Activated CD4-positive, alpha-beta memory T cell treated with anti-CD3 and anti-CD28 coated beads for 36 hours (primary cell): ENCODE measurements around the gene ASCC3. TPM values are rescaled to one million over a fixed set of nuclear protein-coding genes. Genes with fewer than 3 reads are reported as not detected.
A peak's percentile ranks its signal among the peaks of the same experiment; 100 is the strongest.
"Not testable (repeated sequence)": the region's sequence is repeated elsewhere in the genome, so short reads cannot be mapped to it uniquely, and the experiment has no call there.

Experiments used
- CTCF ChIA-PET: fragments of 350-600 bp; sonication (Branson Sonifier 250); formaldehyde crosslinking; loops from one replicate; lab custom pipeline; 2021; ENCODE audit warnings: antibody characterized with exemption, inconsistent platforms; lab: Charles Lee
- POLR2A ChIA-PET: fragments of 350-600 bp; sonication (Branson Sonifier 250); formaldehyde crosslinking; loops from one replicate; lab custom pipeline; 2021; ENCODE audit warnings: antibody characterized with exemption; lab: Charles Lee
- DNase-seq: peaks from one replicate; pipeline ENCODE4 v3.0.0-alpha.2; 2020
- H3K27ac Mint-ChIP-seq: one replicate; pipeline ENCODE4 v1.8.0; 2021; ENCODE audit warnings: mixed read lengths
- H3K27me3 Mint-ChIP-seq: one replicate; pipeline ENCODE4 v1.8.0; 2021; ENCODE audit warnings: mixed read lengths
- H3K36me3 Mint-ChIP-seq: one replicate; pipeline ENCODE4 v1.8.0; 2021; ENCODE audit warnings: mixed read lengths
- H3K4me1 Mint-ChIP-seq: one replicate; pipeline ENCODE4 v1.8.0; 2021; ENCODE audit warnings: low read depth, mixed read lengths
- H3K4me3 Mint-ChIP-seq: one replicate; pipeline ENCODE4 v1.8.0; 2021; ENCODE audit warnings: mild to moderate bottlenecking, mixed read lengths
- H3K9me3 Mint-ChIP-seq: one replicate; pipeline ENCODE4 v1.8.0; 2021; ENCODE audit warnings: mixed read lengths
- intact Hi-C: fragments of 100-400 bp; cut with micrococcal nuclease; formaldehyde crosslinking; loops from one replicate; pipeline ENCODE4 v1.15.1; 2023
- total RNA-seq, 2 experiments: library from RNA; stranded (reverse); gene quantifications; one replicate each; pipeline ENCODE4 v1.2.3, GENCODE V29; 2021

ASCC3 gene
- total RNA-seq, 2 experiments from 2014 or later, result 51.2 to 52.9 TPM

DNA sequence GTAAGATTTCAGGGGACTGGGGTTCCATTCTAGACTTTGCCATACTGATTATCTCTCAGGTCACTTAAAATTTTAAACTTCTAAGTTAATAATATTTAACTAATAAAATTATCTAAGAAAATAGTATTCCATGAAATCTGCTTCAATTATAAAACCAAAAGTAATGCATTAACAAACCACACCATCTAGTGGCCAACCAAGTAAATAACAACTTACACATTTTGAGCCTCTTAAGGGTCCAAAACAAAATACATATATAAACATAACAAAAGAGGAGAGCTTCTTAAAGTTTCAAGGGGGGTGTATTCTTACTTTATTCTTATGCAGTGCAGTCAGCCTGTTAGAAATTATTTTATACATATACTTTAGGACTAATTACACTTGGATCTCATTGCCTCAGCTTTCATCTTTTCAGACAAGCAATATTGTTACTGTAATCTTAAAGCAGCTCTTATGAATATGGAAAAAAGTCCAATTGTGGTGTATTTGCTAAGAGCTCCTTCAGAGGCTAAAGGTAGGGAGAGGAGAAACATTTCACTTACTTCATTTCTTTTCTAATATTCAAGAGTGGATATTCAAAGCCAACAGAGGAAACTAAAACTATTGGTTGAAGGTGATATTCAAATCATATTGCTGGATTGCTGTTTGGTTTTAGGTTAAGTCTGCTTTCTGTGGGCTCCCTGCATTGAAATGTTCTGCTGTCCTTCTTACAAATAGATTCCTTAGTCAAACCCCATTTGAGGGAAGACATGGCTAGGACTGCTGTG, 216.7 kb downstream of the ASCC3 start:
- H3K4me1 Mint-ChIP-seq, result peaks cover 10% of the 10 kb centered on the region
- peaks cover 7% of the 10 kb centered on the region for H3K36me3 Mint-ChIP-seq
- POLR2A ChIA-PET, result no interaction called here
- no peaks in the 10 kb centered on the region for H3K27me3 Mint-ChIP-seq
- H3K4me3 Mint-ChIP-seq, result no peak overlapping the region
- CTCF ChIA-PET, result interaction anchor here (0.6 to 2.4 kb wide), 11 partner anchors 8 to 797 kb away, joined by 3 to 9 read pairs (median 4); no protein-coding TSS in a partner anchor
- intact Hi-C loops, result loop anchor here (5.0 to 10.0 kb wide), 4 partner anchors 190 to 660 kb away; partner anchors contain the start of gene ASCC3
- no peaks in the 10 kb centered on the region for H3K9me3 Mint-ChIP-seq
- DNase-seq, result no peak
- peak overlapping the region; percentile 43 for H3K27ac Mint-ChIP-seq

DNA sequence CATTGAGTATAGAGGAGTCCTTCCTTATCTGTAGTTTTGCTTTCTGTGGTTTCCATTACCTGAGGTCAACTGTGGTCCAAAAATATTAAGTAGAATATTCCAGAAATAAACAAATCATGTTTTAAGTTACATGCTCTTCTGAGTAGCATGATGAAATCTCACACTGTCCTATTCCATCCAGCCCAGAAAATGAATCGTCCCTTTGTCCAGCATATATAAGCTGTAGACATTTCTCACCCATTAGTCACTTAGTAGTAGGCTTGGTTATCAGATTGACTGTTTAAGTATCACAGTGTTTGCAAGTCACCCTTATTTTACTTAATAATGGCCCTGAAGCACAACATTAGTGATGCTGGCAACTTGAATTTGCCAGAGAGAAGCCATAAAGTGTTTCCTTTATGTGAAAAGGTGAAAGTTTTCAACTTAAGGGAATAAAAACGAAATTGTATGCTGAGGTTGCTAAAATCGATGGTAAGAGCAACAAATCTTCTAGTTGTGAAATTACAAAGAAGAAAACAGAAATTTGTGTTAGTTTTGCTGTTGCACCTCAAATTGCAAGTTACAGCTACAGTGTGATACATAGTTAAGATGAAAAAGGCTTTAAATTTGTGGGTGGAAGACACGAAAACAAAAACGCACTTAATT, 217.8 kb downstream of the ASCC3 start:
- peaks cover 10% of the 10 kb centered on the region for H3K4me1 Mint-ChIP-seq
- no peak overlapping the region for H3K4me3 Mint-ChIP-seq
- CTCF ChIA-PET, result interaction anchor here (0.8 to 2.4 kb wide), 7 partner anchors 9 to 796 kb away, joined by 3 to 9 read pairs (median 5); no protein-coding TSS in a partner anchor
- intact Hi-C loops, result loop anchor here (5.0 to 10.0 kb wide), 4 partner anchors 189 to 659 kb away; partner anchors contain the start of gene ASCC3
- no peak for DNase-seq
- H3K27me3 Mint-ChIP-seq, result no peaks in the 10 kb centered on the region
- H3K9me3 Mint-ChIP-seq, result no peaks in the 10 kb centered on the region
- no peak overlapping the region for H3K27ac Mint-ChIP-seq
- peaks cover 7% of the 10 kb centered on the region for H3K36me3 Mint-ChIP-seq
- POLR2A ChIA-PET, result no interaction called here

DNA sequence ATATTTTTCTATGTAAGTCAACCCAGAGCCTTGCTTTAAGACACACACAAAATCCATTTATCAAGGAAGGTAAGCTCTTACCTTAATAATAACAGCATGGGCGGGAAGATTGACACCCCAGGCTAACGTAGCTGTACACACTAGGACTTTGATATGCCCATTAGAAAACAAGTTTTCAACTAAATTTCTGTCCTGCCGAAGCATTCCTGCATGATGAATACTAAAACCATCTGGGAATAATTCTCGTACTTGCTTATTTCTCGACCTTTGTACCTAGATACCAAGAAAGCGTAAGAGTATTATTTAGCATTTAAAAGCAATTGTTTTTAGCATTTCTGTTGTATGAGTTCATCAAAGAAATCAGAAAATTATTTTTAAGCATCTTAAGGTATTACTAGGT, 218.9 kb downstream of the ASCC3 start:
- Mint-ChIP-seq H3K27me3 (no peaks in the 10 kb centered on the region), H3K4me3 (no peak overlapping the region), H3K36me3 (peaks cover 7% of the 10 kb centered on the region), H3K4me1 (peaks cover 10% of the 10 kb centered on the region), H3K27ac (no peak overlapping the region), H3K9me3 (no peaks in the 10 kb centered on the region)
- POLR2A ChIA-PET, result no interaction called here
- DNase-seq, result no peak
- intact Hi-C loops, result loop anchor here (5.0 to 10.0 kb wide), 4 partner anchors 187 to 657 kb away; partner anchors contain the start of gene ASCC3
- CTCF ChIA-PET, result interaction anchor here (1.6 kb wide), 1 partner anchor 794 kb away, joined by 3 read pairs; no protein-coding TSS in a partner anchor

DNA sequence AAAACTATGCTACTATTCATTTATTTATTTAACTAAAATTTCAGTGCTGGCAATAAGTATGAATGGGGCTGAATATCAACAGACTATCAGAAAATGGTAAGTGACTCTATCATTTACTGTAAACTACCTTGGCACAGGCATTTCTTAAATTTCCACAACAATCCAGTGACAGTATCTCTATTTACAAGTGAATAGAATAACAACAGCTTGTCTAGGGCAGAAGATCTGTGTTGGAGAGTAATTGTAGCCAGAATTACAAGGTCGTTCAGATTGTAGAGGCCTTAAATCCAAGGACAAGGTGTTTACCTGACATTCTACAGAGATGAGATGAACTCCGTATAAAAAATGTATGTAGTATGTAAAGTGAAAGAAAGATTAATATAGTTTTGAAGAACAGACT, 222.6 kb downstream of the ASCC3 start:
- no peak for DNase-seq
- Mint-ChIP-seq H3K9me3 (no peaks in the 10 kb centered on the region), H3K4me1 (no peaks in the 10 kb centered on the region), H3K36me3 (peaks cover 10% of the 10 kb centered on the region), H3K27ac (no peak overlapping the region), H3K27me3 (no peaks in the 10 kb centered on the region), H3K4me3 (no peak overlapping the region)
- ChIA-PET CTCF (no interaction called here), POLR2A (no interaction called here)
- intact Hi-C loops, result no loop called here

DNA sequence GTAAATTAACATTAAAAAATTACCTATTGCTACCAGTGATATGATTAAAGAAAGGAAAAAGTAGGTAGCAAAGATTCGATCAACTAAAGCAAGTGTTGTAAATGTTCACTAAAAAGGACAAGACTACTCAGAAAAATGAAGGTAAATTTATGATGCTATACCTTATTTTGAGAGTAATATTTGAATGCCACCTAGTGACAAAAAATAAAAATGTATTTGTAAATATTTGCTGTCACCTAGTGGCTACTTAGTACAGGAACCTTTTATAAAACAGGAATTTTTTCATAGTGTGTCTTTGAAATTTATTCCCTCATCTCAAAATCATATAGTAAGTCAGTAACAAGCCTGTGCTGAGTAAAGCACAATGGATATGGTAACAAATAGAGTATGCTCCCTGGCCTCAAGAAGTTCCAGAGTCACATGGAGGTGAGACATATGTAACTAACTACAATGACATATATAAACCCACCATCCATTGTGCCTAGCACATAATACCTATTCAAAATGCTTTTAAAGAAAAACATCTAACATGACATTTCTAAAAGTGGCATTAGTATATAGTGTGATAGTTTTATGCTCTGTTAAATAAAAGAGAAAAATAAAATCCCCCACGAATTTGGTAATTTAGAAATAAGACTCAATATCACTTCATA, 223.3 kb downstream of the ASCC3 start:
- ChIA-PET CTCF (interaction anchor here (0.9 to 1.7 kb wide), 4 partner anchors 21 to 790 kb away, joined by 3 to 5 read pairs (median 3); no protein-coding TSS in a partner anchor), POLR2A (no interaction called here)
- no peak for DNase-seq
- Mint-ChIP-seq H3K27ac (no peak overlapping the region), H3K4me3 (no peak overlapping the region), H3K27me3 (no peaks in the 10 kb centered on the region), H3K4me1 (no peaks in the 10 kb centered on the region), H3K9me3 (no peaks in the 10 kb centered on the region), H3K36me3 (peaks cover 10% of the 10 kb centered on the region)
- intact Hi-C loops, result no loop called here

DNA sequence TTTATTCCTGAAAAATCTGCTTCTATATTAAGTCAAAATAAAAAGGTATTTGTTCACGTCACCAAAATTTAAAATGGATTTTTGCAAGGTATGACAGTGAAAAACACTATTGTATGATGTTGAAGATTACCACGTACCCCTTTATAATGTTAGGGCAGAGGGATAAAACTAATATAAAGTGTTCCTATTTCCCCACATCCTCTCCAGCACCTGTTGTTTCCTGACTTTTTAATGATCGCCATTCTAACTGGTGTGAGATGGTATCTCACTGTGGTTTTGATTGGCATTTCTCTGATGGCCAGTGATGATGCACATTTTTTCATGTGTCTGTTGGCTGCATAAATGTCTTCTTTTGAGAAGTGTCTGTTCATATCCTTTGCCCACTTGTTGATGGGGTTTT, 240.0 kb downstream of the ASCC3 start:
- H3K36me3 Mint-ChIP-seq, result peaks cover 50% of the 10 kb centered on the region
- POLR2A ChIA-PET, H3K9me3 Mint-ChIP-seq: not testable (repeated sequence)

DNA sequence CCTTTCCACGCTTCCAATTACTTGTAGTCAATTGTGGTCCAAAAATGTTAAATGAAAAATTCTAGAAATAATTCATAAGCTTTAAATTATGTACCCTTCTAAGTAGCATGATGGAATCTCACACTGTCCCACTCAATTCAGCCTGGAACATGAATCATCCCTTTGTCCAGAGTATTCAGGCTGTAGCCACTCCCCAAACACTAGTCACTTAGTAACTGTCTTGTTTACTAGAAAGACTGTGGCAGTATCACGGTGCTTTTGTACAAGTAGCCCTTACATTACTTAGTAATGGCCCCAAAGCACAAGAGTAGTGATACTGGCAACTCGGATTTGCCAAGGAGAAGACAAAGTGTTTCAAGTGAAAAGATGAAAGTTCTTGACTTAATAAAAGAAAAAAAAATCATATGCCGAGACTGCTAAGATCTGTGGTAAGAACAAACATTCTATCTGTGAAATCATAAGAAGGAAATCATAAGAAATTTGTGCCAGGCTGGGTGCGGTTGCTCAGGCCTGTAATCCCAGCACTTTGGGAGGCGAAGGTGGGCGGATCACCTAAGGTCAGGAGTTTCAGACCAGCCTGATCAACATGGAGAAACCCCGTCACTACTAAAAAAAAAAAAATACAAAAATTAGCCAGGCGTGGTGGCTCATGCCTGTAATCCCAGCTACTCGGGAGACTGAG, 247.9 kb downstream of the ASCC3 start:
- no peaks in the 10 kb centered on the region for H3K27me3 Mint-ChIP-seq
- ChIA-PET CTCF (no interaction called here), POLR2A (no interaction called here)
- no peak for DNase-seq
- H3K4me1 Mint-ChIP-seq, result no peaks in the 10 kb centered on the region
- intact Hi-C loops, result no loop called here
- no peaks in the 10 kb centered on the region for H3K9me3 Mint-ChIP-seq
- H3K4me3 Mint-ChIP-seq, result no peak overlapping the region
- no peak overlapping the region for H3K27ac Mint-ChIP-seq
- peaks cover 28% of the 10 kb centered on the region for H3K36me3 Mint-ChIP-seq

More for the DNA sequence above, 240.0 kb downstream of the ASCC3 start:
- H3K27me3 Mint-ChIP-seq, intact Hi-C loops, CTCF ChIA-PET, DNase-seq, H3K4me1 Mint-ChIP-seq, H3K27ac Mint-ChIP-seq, H3K4me3 Mint-ChIP-seq: not testable (repeated sequence)

DNA sequence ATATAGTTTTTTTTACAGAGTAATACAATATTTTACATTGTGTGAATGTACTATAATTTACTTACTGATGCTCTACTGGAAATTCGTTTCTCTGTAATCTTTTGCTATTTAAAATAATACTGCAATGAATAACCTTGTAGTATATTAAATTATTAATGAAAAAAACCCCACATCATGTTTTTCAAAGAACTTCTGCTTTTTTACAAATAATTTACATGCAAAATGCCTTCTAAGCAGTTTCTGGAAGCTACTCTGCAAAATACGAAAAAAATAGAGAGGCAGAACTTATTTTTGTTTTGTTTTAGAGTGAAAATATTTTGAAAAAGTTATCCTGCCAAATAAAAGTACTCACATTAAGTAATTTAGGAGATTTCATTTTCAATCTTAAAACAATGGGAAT, 250.6 kb downstream of the ASCC3 start:
- Mint-ChIP-seq H3K27ac (no peak overlapping the region), H3K36me3 (peaks cover 16% of the 10 kb centered on the region), H3K27me3 (no peaks in the 10 kb centered on the region), H3K4me1 (no peaks in the 10 kb centered on the region), H3K4me3 (no peak overlapping the region), H3K9me3 (no peaks in the 10 kb centered on the region)
- no peak for DNase-seq
- intact Hi-C loops, result no loop called here
- ChIA-PET POLR2A (no interaction called here), CTCF (no interaction called here)

DNA sequence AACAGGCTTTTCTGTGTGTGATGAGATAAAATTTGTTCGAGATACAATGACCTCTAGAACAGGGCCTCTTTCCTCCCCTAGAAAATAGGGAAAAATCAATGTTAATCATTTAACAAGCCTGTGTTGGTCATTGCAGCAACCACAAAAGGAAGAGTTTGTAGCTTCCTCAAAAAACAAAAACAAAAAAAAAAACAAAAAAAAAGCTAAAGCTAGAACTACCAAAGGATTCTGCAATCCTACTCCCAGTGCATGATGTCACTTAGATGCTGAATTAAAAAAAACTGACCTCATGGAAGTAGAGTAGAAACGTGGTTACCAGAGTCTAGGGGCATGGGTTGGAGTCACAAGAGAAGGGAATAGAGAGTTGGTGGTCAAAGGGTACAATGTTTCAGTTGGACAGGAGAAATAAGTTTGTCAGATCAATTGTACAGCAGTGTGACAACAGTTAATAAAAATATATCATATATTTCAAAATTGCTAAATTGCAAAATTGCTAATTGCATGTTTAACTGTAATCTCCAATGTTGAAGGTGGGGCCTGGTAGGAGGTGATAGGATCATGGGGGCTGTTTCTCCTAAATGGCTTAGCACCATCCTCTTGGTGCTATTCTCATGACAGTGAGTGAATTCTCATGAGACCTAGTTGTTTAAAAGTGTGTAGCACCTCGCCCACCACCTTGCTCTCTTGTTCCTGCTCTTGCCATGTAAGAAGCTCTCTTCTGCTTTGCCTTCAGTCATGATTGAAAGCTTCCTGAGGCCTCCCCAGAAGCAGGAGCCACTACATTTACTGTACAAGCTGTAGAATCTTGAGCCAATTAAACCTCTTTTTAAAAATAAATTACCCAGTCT, 253.0 kb downstream of the ASCC3 start:
- CTCF ChIA-PET, result interaction anchor here (1.3 kb wide), 1 partner anchor 92 kb away, joined by 4 read pairs; no protein-coding TSS in a partner anchor
- H3K27ac Mint-ChIP-seq, result no peak overlapping the region
- POLR2A ChIA-PET, result no interaction called here

DNA sequence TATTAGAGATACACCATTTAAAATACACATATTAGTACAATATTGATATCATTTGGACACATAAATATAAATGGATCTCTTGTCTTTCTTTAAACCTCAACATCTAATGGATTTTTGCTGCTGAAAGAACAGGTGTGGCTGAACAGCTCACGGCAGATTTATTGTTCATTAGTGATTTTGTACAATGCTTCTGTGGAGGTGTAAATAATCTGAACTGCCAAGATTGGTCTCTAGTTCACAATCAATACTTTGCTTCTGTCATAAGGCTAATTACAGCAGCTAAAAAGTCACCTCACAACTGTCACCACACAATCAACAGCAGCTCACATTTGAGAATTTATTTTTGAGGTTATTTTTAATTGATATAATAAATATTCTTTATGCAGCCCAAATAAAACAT, 254.4 kb downstream of the ASCC3 start:
- Mint-ChIP-seq H3K4me1 (no peaks in the 10 kb centered on the region), H3K36me3 (peaks cover 33% of the 10 kb centered on the region), H3K9me3 (peaks cover 6% of the 10 kb centered on the region), H3K27me3 (no peaks in the 10 kb centered on the region), H3K27ac (no peak overlapping the region), H3K4me3 (no peak overlapping the region)
- DNase-seq, result no peak
- POLR2A ChIA-PET, result no interaction called here
- CTCF ChIA-PET, result interaction anchor here (1.3 kb wide), 1 partner anchor 93 kb away, joined by 4 read pairs; no protein-coding TSS in a partner anchor
- intact Hi-C loops, result no loop called here

More for the DNA sequence above, 253.0 kb downstream of the ASCC3 start:
- Mint-ChIP-seq H3K4me1 (no peaks in the 10 kb centered on the region), H3K27me3 (no peaks in the 10 kb centered on the region), H3K9me3 (no peaks in the 10 kb centered on the region), H3K36me3 (peaks cover 26% of the 10 kb centered on the region), H3K4me3 (no peak overlapping the region)
- no peak for DNase-seq
- intact Hi-C loops, result no loop called here
